IPS-20b (cell line): ENCODE data around the gene SCAI.
"Not testable (repeated sequence)": the region's sequence is repeated elsewhere in the genome, so short reads cannot be mapped to it uniquely, and the experiment has no call there.

Experiments
- H3K27ac ChIP-seq: one replicate; pipeline ENCODE4 v1.5.1; 2013; ENCODE audit warnings: low read length
- H3K27me3 ChIP-seq: 2 replicates; pipeline ENCODE4 v1.6.1; 2013; ENCODE audit warnings: mild to moderate bottlenecking, low read length, inconsistent platforms; ENCODE audit not compliant: insufficient read depth
- H3K36me3 ChIP-seq: 2 replicates; pipeline ENCODE4 v1.6.1; 2013; ENCODE audit warnings: low read depth, mild to moderate bottlenecking, inconsistent platforms, low read length, moderate library complexity; ENCODE audit not compliant: insufficient read depth
- H3K4me1 ChIP-seq: 2 replicates; pipeline ENCODE4 v1.6.1; 2013; ENCODE audit warnings: mild to moderate bottlenecking, control low read depth, inconsistent platforms, low read length, moderate library complexity; ENCODE audit not compliant: insufficient read depth
- H3K4me3 ChIP-seq: 2 replicates; pipeline ENCODE4 v1.5.1; 2013; ENCODE audit warnings: mild to moderate bottlenecking, low read length, inconsistent platforms
- H3K9ac ChIP-seq: 2 replicates; pipeline ENCODE4 v1.6.1; 2013; ENCODE audit warnings: low read depth, mild to moderate bottlenecking, inconsistent platforms, low read length, moderate library complexity
- H3K9me3 ChIP-seq: 2 replicates; pipeline ENCODE4 v1.6.1; 2013; ENCODE audit warnings: mild to moderate bottlenecking, low read depth, low read length, inconsistent platforms; ENCODE audit not compliant: insufficient read depth

The SCAI gene

GRCh38 chr9:125095821-125096443 lies 47.4 kb downstream of the SCAI start:
- no peaks in the 10 kb centered on the region for H3K9me3 ChIP-seq
- no peak overlapping the region for H3K4me3 ChIP-seq
- no peak overlapping the region for H3K27ac ChIP-seq
- H3K27me3 ChIP-seq, result no peaks in the 10 kb centered on the region
- no peaks in the 10 kb centered on the region for H3K4me1 ChIP-seq
- no peak overlapping the region for H3K9ac ChIP-seq
- H3K36me3 ChIP-seq, result 0 out of 2 replicates have a peak, but pooled peaks cover 8% of the 10 kb centered on the region

DNA sequence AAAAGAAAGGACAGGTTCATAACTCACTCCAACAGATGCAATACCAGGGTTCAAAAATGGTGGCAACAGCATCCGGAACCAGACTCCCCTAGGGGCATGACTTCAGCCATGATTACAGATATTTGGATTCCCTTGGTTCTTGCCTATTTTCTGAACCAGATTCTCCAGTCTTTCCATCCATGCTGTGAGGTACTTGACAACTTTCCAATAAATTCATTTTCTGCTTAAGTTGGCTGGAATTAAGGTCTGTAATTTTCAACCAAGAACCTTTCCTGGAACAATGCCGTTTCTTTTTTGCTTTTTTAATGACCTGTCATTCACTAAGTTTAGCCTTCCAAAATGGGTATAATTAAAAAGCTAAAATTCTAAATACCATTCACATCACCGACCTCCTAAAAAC lies 52.2 kb downstream of the SCAI start:
- Histone ChIP-seq H3K36me3 (0 out of 2 replicates have a peak, but pooled peaks cover 8% of the 10 kb centered on the region), H3K4me1 (no peaks in the 10 kb centered on the region), H3K9me3 (no peaks in the 10 kb centered on the region), H3K27ac (no peak overlapping the region), H3K9ac (no peak overlapping the region), H3K27me3 (no peaks in the 10 kb centered on the region), H3K4me3 (no peak overlapping the region)

DNA sequence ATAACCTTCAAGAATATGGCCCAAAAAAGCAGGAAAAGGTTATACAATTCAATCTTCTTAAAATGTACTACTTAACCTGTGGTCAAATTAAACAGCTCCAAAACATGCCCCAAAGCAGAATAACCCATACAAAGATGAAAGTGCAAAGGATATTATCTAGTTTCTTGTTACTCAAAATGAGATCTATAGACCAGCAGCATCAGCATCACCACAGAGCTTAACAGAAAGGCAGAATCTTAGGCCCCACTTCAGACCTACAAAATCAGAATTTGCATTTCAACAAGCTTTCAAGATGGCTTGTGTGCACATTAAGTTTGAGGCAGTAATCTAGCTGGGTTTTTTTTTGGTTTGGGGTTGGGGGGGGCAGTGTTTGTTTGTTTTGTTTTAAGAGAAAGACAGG lies 54.0 kb downstream of the SCAI start:
- H3K36me3 ChIP-seq, result 0 out of 2 replicates have a peak, but pooled peaks cover 4% of the 10 kb centered on the region
- no peak overlapping the region for H3K4me3 ChIP-seq
- H3K4me1 ChIP-seq, result no peaks in the 10 kb centered on the region
- no peaks in the 10 kb centered on the region for H3K9me3 ChIP-seq
- no peak overlapping the region for H3K27ac ChIP-seq
- no peak overlapping the region for H3K9ac ChIP-seq
- H3K27me3 ChIP-seq, result no peaks in the 10 kb centered on the region

- Histone ChIP-seq H3K27me3 (no peaks in the 10 kb centered on the region), H3K9me3 (no peaks in the 10 kb centered on the region; the same call in 1 of the 2 replicates), H3K9ac (no peak overlapping the region)
Observed at GRCh38 chr9:125088752-125089151, 54.6 kb downstream of the SCAI start.

DNA sequence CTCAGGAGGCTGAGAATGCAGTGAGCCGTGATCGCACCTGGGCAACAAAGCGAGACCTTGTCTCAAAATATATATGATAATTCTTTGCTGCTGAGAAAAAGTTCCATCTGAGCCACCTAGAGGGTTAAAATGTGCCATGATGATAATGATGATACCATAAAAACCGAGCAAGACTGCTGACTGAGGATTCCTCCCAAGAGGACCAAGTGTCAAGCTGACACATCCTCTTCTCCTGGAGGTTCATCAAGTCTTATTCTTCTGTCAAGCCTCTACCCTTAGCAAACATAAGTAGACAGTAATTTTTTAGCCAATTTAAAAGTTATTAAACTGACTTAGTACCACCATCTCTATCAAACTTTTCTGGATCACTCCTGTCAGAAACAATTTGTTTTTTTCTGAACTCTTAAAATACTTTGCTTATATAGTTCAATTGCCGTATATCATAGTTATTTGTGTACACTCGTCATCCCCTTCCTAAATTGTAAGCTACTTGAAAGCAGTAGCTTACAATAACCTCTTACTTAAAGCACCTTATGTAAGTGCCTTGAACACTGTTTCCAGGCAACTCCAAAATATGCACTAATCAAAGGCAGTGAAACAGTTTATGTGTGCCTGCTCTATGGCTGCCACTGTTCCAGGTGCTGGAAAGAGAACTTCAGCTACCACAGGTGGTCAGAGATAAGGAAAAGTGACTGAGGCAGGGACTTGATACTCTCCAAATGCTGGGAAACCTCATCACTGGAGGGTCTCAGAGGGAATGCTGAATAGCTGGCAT lies 57.4 kb downstream of the SCAI start:
- H3K4me1 ChIP-seq, result no peaks in the 10 kb centered on the region
- peaks cover 15% of the 10 kb centered on the region; the same call in 1 of the 2 replicates for H3K9me3 ChIP-seq
- no peak overlapping the region for H3K27ac ChIP-seq
- H3K9ac ChIP-seq, result no peak overlapping the region
- H3K36me3 ChIP-seq, result peaks cover 10% of the 10 kb centered on the region
- no peak overlapping the region for H3K4me3 ChIP-seq
- no peaks in the 10 kb centered on the region for H3K27me3 ChIP-seq

More at GRCh38 chr9:125088752-125089151, 54.6 kb downstream of the SCAI start:
- Histone ChIP-seq H3K27ac (no peak overlapping the region), H3K4me1 (no peaks in the 10 kb centered on the region), H3K36me3 (peaks cover 5% of the 10 kb centered on the region; the same call in 1 of the 2 replicates), H3K4me3 (no peak overlapping the region)

DNA sequence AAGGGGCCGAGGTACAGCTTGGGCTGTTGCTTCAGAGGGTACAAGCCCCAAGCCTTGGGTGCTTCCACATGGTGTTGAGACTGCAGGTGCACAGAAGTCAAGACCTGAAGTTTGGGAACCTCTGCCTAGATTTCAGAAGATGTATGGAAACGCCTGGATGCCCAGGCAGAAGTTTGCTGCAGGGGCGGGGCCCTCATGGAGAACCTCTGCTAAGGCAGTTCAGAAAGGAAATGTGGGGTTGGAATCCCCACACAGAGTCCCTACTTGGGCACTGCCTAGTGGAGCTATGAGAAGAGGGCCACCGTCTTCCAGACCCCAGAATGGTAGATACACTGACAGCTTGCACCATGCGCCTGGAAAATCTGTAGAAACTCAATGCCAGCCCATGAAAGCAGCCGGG lies 61.1 kb downstream of the SCAI start:
- H3K36me3 ChIP-seq, H3K27me3 ChIP-seq, H3K4me1 ChIP-seq, H3K4me3 ChIP-seq, H3K9ac ChIP-seq, H3K27ac ChIP-seq: not testable (repeated sequence)
- H3K9me3 ChIP-seq, result peaks cover 15% of the 10 kb centered on the region; the same call in 1 of the 2 replicates

- not testable (repeated sequence) for H3K27me3 ChIP-seq, H3K27ac ChIP-seq, H3K36me3 ChIP-seq, H3K4me3 ChIP-seq, H3K4me1 ChIP-seq, H3K9ac ChIP-seq
- H3K9me3 ChIP-seq, result peaks cover 15% of the 10 kb centered on the region; the same call in 1 of the 2 replicates
Observed at GRCh38 chr9:125080797-125081196, 62.5 kb downstream of the SCAI start.

- Histone ChIP-seq H3K27ac (no peak overlapping the region), H3K4me3 (no peak overlapping the region), H3K9ac (no peak overlapping the region), H3K36me3 (peaks cover 10% of the 10 kb centered on the region), H3K27me3 (no peaks in the 10 kb centered on the region), H3K4me1 (no peaks in the 10 kb centered on the region), H3K9me3 (peaks cover 15% of the 10 kb centered on the region; the same call in 1 of the 2 replicates)
Observed at GRCh38 chr9:125079931-125080330, 63.4 kb downstream of the SCAI start.

DNA sequence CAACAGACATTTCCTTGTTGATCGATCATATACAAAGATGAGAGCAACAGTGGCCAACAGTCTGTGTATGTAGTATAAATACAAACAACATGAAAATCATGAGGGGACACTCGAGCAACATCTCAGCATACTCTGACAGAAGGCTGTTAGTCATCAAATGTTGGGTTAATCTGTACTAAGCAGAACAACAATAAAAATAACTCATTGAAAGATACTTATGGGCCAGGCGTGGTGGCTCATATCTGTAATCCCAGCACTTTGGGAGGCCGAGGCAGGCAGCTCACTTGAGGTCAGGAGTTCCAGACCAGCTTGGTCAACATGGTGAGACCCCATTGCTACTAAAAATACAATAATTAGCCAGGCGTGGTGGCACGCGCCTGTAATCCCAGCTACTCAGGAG lies 67.3 kb downstream of the SCAI start:
- no peaks in the 10 kb centered on the region for H3K9me3 ChIP-seq
- H3K4me1 ChIP-seq, result no peaks in the 10 kb centered on the region
- H3K36me3 ChIP-seq, result no peaks in the 10 kb centered on the region
- H3K27ac ChIP-seq, result no peak overlapping the region
- H3K9ac ChIP-seq, result no peak overlapping the region
- H3K4me3 ChIP-seq, result no peak overlapping the region
- no peaks in the 10 kb centered on the region for H3K27me3 ChIP-seq

- H3K27ac ChIP-seq, result no peak overlapping the region
- H3K4me3 ChIP-seq, result no peak overlapping the region
- H3K9me3 ChIP-seq, result no peaks in the 10 kb centered on the region
- H3K9ac ChIP-seq, result no peak overlapping the region
- H3K4me1 ChIP-seq, result no peaks in the 10 kb centered on the region
- H3K27me3 ChIP-seq, result no peaks in the 10 kb centered on the region
- H3K36me3 ChIP-seq, result no peaks in the 10 kb centered on the region
Observed at GRCh38 chr9:125074976-125075375, 68.4 kb downstream of the SCAI start.

DNA sequence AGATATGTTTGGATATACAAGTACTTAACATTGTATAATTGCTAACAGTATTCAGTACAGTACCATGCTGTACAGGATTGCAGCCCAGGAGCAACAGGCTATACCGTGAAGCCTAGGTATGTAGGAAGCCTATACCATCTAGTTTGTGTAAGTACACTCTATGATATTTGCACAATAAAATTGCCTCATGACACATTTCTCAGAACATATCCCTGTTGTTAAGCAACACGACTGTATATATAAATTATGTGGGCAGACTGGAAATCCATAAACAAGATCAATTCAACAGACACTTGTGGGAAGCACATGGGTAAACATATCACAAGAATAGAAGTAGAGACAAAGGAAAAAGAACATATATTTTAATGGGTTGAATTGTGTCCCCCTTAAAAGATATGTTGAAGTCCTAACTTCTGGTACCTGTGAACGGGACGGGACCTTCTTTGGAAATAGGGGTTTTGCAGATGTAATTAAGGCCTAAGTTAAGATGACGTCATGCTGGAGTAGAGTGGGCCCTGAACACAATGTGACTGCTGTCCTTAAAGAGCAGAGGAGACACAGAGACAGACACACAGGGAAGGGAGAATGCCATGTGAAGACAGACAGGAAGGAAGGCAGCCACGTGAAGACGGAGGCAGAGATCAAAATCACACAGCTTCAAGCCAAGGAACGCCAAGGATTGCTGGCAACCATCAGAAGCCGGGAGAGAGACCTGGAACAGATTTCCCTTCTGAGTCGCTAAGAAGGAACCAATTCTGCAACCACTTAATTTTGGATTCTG lies 76.3 kb downstream of the SCAI start:
- Histone ChIP-seq H3K27me3 (no peaks in the 10 kb centered on the region), H3K4me1 (no peaks in the 10 kb centered on the region), H3K9ac (no peak overlapping the region), H3K36me3 (no peaks in the 10 kb centered on the region), H3K9me3 (no peaks in the 10 kb centered on the region), H3K4me3 (no peak overlapping the region), H3K27ac (no peak overlapping the region)
